ENCODE results near the gene DAZ3.
"Not testable (repeated sequence)": the region's sequence is repeated elsewhere in the genome, so short reads cannot be mapped to it uniquely, and the experiment has no call there.

DAZ3 gene
- 0 reads per million in 9 experiments for total RNA-seq

- not testable (repeated sequence) for H3K4me1 Mint-ChIP-seq (ENCODE audit: low read depth in 2 of 2); H3K36me3 Mint-ChIP-seq (ENCODE audit: insufficient read depth)
These were observed at the start of gene DAZ3 for GRCh38 chrY:24813293-24813692. Gene DAZ3, minus strand, starts transcription at chrY:24813393. Its CDS starts 208 bp downstream, at chrY:24813185.

GRCh38 chrY:24833619-24834018 lies 20.4 kb upstream of the DAZ3 start, which contains the start of gene DAZ4:
Gene DAZ4, plus strand, starts transcription at chrY:24833919. Its CDS starts 208 bp downstream, at chrY:24834127.
- not testable (repeated sequence) for H3K27ac Mint-ChIP-seq; H3K9me3 Mint-ChIP-seq; H3K27me3 Mint-ChIP-seq; ATAC-seq (replicated peaks); H3K4me3 Mint-ChIP-seq; H3K36me3 Mint-ChIP-seq (ENCODE audit: insufficient read depth); H3K4me1 Mint-ChIP-seq (ENCODE audit: low read depth in 2 of 2); DNase-seq

More at GRCh38 chrY:24813293-24813692, at the start of gene DAZ3:
- H3K4me3 Mint-ChIP-seq; H3K27me3 Mint-ChIP-seq; ATAC-seq (replicated peaks); DNase-seq; H3K9me3 Mint-ChIP-seq; H3K27ac Mint-ChIP-seq: not testable (repeated sequence)

GRCh38 chrY:24825069-24825468 lies 11.9 kb upstream of the DAZ3 start:
- not testable (repeated sequence) for ATAC-seq (replicated peaks); H3K36me3 Mint-ChIP-seq (ENCODE audit: insufficient read depth); H3K27me3 Mint-ChIP-seq; H3K4me1 Mint-ChIP-seq (ENCODE audit: low read depth in 2 of 2); H3K9me3 Mint-ChIP-seq; H3K4me3 Mint-ChIP-seq; H3K27ac Mint-ChIP-seq; DNase-seq

GRCh38 chrY:24824184-24824879 lies 11.1 kb upstream of the DAZ3 start:
- H3K9me3 Mint-ChIP-seq; H3K4me1 Mint-ChIP-seq (ENCODE audit: low read depth in 2 of 2); H3K4me3 Mint-ChIP-seq; ATAC-seq (replicated peaks); H3K36me3 Mint-ChIP-seq (ENCODE audit: insufficient read depth); H3K27ac Mint-ChIP-seq; DNase-seq; H3K27me3 Mint-ChIP-seq: not testable (repeated sequence)

GRCh38 chrY:24821836-24822235 lies 8.6 kb upstream of the DAZ3 start:
- not testable (repeated sequence) for H3K27ac Mint-ChIP-seq; ATAC-seq (replicated peaks); H3K4me3 Mint-ChIP-seq; H3K9me3 Mint-ChIP-seq; H3K36me3 Mint-ChIP-seq (ENCODE audit: insufficient read depth); H3K4me1 Mint-ChIP-seq (ENCODE audit: low read depth in 2 of 2); H3K27me3 Mint-ChIP-seq; DNase-seq
